GM19463 (cell line): ENCODE data around the gene ADCK1.
"Not testable (repeated sequence)": the region's sequence is repeated elsewhere in the genome, so short reads cannot be mapped to it uniquely, and the experiment has no call there.

Source experiments
- ATAC-seq: cut with Tn5 transposase; IDR thresholded peaks from one replicate; pipeline ENCODE4 v1.9.1; 2021; ENCODE audit warnings: mild to moderate bottlenecking, moderate library complexity; ENCODE audit not compliant: unreplicated experiment

ADCK1 gene

GRCh38 chr14:77864085-77864484 is 64.2 kb downstream of the ADCK1 start:
- no peak for ATAC-seq

- no peak for ATAC-seq
Observed at GRCh38 chr14:77864580-77864979, 64.7 kb downstream of the ADCK1 start.

GRCh38 chr14:77865455-77865854 is 65.5 kb downstream of the ADCK1 start:
- ATAC-seq, result no peak

- no peak for ATAC-seq
Observed at GRCh38 chr14:77866932-77867331, 67.0 kb downstream of the ADCK1 start.

- ATAC-seq, result no peak
Observed at GRCh38 chr14:77867476-77867875, 67.6 kb downstream of the ADCK1 start.

GRCh38 chr14:77868552-77869285 is 68.8 kb downstream of the ADCK1 start:
- ATAC-seq, result peak; percentile 42

GRCh38 chr14:77869340-77869739 is 69.4 kb downstream of the ADCK1 start:
- peak; percentile 41 for ATAC-seq

GRCh38 chr14:77870646-77871045 is 70.7 kb downstream of the ADCK1 start:
- ATAC-seq, result no peak

- ATAC-seq, result no peak
Observed at GRCh38 chr14:77872152-77872551, 72.2 kb downstream of the ADCK1 start.

- no peak for ATAC-seq
Observed at GRCh38 chr14:77872983-77873382, 73.1 kb downstream of the ADCK1 start.

- no peak for ATAC-seq
Observed at GRCh38 chr14:77878783-77879182, 78.9 kb downstream of the ADCK1 start.

- no peak for ATAC-seq
Observed at GRCh38 chr14:77880056-77880455, 80.1 kb downstream of the ADCK1 start.

- ATAC-seq, result no peak
Observed at GRCh38 chr14:77882098-77882497, 82.2 kb downstream of the ADCK1 start.

- ATAC-seq, result no peak
Observed at GRCh38 chr14:77882636-77883035, 82.7 kb downstream of the ADCK1 start.

GRCh38 chr14:77883131-77883846 is 83.4 kb downstream of the ADCK1 start:
- ATAC-seq, result no peak

- ATAC-seq, result no peak
Observed at GRCh38 chr14:77883847-77884238, 83.9 kb downstream of the ADCK1 start.

GRCh38 chr14:77885367-77885766 is 85.5 kb downstream of the ADCK1 start:
- no peak for ATAC-seq

GRCh38 chr14:77886010-77886409 is 86.1 kb downstream of the ADCK1 start:
- ATAC-seq, result no peak

GRCh38 chr14:77888903-77889302 is 89.0 kb downstream of the ADCK1 start:
- not testable (repeated sequence) for ATAC-seq

GRCh38 chr14:77889971-77890442 is 90.1 kb downstream of the ADCK1 start:
- no peak for ATAC-seq

- ATAC-seq, result no peak
Observed at GRCh38 chr14:77890873-77891272, 91.0 kb downstream of the ADCK1 start.

- ATAC-seq, result no peak
Observed at GRCh38 chr14:77892381-77892871, 92.5 kb downstream of the ADCK1 start.
